NCI-H69 (cell line): ENCODE data around the gene RAB32.

ENCODE experiments used
- DNase-seq: peaks from one replicate; lab custom pipeline; 2025; lab: John Stamatoyannopoulos, UW

RAB32 gene

GRCh38 chr6:146582857-146583256 lies 39.2 kb downstream of the RAB32 start:
- DNase-seq: peak; percentile 23

GRCh38 chr6:146583966-146584365 lies 40.3 kb downstream of the RAB32 start:
- no peak for DNase-seq

- no peak for DNase-seq
These were observed 43.8 kb downstream of the RAB32 start for GRCh38 chr6:146587459-146587858.

DNA sequence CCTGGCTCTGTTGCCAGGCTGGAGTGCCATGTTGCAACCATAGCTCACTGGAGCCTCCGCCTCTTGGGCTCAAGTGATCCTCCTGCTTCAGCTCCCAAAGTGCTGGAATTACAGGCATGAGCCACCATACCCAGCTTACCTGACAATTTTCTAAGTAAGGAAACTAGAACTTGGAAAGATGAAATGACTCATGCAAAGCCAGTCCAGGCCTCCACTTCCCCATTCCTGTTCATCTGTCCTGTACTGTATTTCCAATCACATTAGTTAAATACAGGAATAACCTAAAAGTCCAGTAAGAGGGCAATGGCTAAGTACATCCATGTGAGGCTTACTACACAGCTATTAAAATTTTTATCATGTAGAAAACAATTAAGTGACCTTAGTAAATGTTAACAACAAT lies 46.9 kb downstream of the RAB32 start:
- no peak for DNase-seq

DNA sequence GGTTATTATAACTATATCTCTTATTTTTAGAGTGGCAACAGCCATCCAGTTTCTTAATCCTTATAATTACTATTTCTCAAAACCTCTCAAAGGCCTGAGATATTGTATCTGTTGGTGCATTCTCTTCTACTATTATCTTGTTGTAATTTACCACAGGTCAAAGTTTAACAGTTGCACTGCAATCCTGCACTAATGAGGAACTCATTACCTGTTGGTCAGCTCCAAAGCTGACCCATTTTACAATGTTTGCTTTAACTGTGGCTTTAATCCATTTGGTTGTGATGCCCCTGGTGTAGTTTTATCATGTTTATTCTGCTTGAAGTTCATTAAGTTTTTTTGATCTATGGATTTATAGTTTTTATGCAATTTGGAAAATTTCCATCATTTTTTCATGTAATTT lies 48.8 kb downstream of the RAB32 start:
- no peak for DNase-seq

GRCh38 chr6:146593986-146594385 lies 50.4 kb downstream of the RAB32 start:
- DNase-seq: no peak

GRCh38 chr6:146594495-146594894 lies 50.9 kb downstream of the RAB32 start:
- no peak for DNase-seq

GRCh38 chr6:146595972-146596731 lies 52.5 kb downstream of the RAB32 start:
- no peak for DNase-seq

DNA sequence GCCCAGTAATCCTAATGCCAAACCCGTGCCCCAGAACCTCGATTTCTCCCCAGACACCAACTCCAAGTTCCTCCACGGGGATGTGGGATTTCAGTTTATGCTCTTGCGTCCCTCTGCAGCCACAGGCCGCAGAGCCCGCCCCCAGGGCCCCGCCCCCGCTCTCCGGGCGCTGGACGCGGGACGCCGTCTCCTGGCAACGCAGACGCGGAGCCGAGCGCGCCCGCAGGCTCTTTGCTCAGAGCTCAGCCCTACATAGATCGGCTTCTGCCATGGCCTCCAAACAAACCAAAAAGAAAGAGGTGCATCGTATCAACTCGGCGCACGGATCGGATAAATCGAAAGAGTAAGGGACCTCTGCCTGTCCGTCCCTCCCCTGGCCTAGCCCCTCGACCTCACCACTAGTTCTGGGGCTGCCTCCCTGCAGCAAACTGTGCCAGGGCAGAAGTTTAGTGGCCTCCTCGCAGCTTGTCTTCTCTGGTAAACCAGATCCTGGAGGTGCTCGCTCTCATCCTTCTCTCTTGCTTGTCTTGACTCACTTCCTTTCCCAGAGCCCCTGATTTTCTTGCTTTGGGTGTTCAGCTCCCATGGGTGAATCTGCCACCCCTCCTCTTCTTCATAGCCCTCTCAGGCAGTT lies 55.3 kb downstream of the RAB32 start, which contains the start of gene ADGB:
Gene ADGB, plus strand, starts transcription at position 201 of the 634 bp plus-strand sequence. Its CDS starts 69 bp downstream, at position 270.
- DNase-seq: peak; percentile 80

GRCh38 chr6:146601352-146601751 lies 57.7 kb downstream of the RAB32 start:
- DNase-seq: no peak

- DNase-seq: no peak
These were observed 58.9 kb downstream of the RAB32 start for GRCh38 chr6:146602526-146602925.
